H1 (cell line): ENCODE measurements around the gene SRRM3. TPM values are rescaled to one million over a fixed set of nuclear protein-coding genes. Genes with fewer than 3 reads are reported as not detected.

Experiments used
- CTCF ChIA-PET: fragments of 300-600 bp; sonication (Branson Sonifier 250); formaldehyde crosslinking; loops from one replicate; lab custom pipeline; 2021; ENCODE audit not compliant: partially characterized antibody; lab: Charles Lee
- POLR2A ChIA-PET: fragments of 300-600 bp; sonication (Branson Sonifier 250); formaldehyde crosslinking; loops from one replicate; lab custom pipeline; 2021; ENCODE audit warnings: inconsistent platforms; ENCODE audit not compliant: partially characterized antibody; lab: Charles Lee
- DNase-seq, 2 experiments: peaks; one replicate each; pipeline versions ENCODE4 v3.0.0 to v3.0.0-alpha.2; 2010 to 2022; ENCODE audit warnings: low spot score in 2 of 2, low read depth in 1 of 2, mixed read lengths in 1 of 2
- FAIRE-seq: peaks from 2 replicates; lab custom pipeline; 2011; peaks lifted over from hg19 to GRCh38; lab: Jason Lieb, UNC
- H2AFZ ChIP-seq: 2 replicates; pipeline ENCODE4 v1.8.1; 2012; ENCODE audit warnings: low read length, inconsistent platforms
- H2AK5ac ChIP-seq: 2 replicates; pipeline ENCODE4 v1.6.1; 2013; ENCODE audit warnings: low read depth, low read length
- H2BK120ac ChIP-seq: replicated peaks from 2 replicates; pipeline ENCODE3; 2013; ENCODE audit warnings: low read depth, low read length, inconsistent platforms
- H2BK12ac ChIP-seq: 2 replicates; pipeline ENCODE4 v1.6.1; 2013; ENCODE audit warnings: low read depth, low read length
- H2BK15ac ChIP-seq: 2 replicates; pipeline ENCODE4 v1.6.1; 2013; ENCODE audit warnings: low read length
- H2BK20ac ChIP-seq: 2 replicates; pipeline ENCODE4 v1.6.1; 2013; ENCODE audit warnings: low read length
- H2BK5ac ChIP-seq: 2 replicates; pipeline ENCODE4 v1.6.1; 2013; ENCODE audit warnings: low read depth, low read length
- H3K14ac ChIP-seq: 2 replicates; pipeline ENCODE4 v1.6.1; 2013; ENCODE audit warnings: inconsistent platforms; ENCODE audit not compliant: insufficient read length
- H3K18ac ChIP-seq: 2 replicates; pipeline ENCODE4 v1.6.1; 2013; ENCODE audit warnings: low read length; ENCODE audit errors: extremely low read depth
- H3K23ac ChIP-seq: 2 replicates; pipeline ENCODE4 v1.6.1; 2013; ENCODE audit warnings: inconsistent platforms; ENCODE audit not compliant: insufficient read length
- H3K23me2 ChIP-seq: 2 replicates; pipeline ENCODE4 v1.6.1; 2013; ENCODE audit warnings: low read depth, low read length
- H3K27ac ChIP-seq: 2 replicates; pipeline ENCODE4 v1.6.1; 2011; ENCODE audit warnings: low read depth, low read length, inconsistent platforms
- H3K27me3 ChIP-seq, 4 experiments: replicated peaks in 1 of 4; 1 replicate in 1 of 4; 2 replicates in 3 of 4; pipeline versions ENCODE4 v1.6.1 to v1.8.1; 2011 to 2013; ENCODE audit warnings: low read length in 3 of 4, mild to moderate bottlenecking in 3 of 4, inconsistent platforms in 2 of 4, mixed read lengths in 2 of 4, moderate library complexity in 1 of 4; ENCODE audit not compliant: control insufficient read depth in 3 of 4, insufficient read depth in 3 of 4; ENCODE audit errors: extremely low read depth in 1 of 4
- H3K36me3 ChIP-seq, 4 experiments: 2 replicates each; pipeline versions ENCODE4 v1.6.1 to v1.8.1; 2011 to 2013; ENCODE audit warnings: mild to moderate bottlenecking in 4 of 4, low read length in 3 of 4, moderate library complexity in 2 of 4, control low read depth in 1 of 4, inconsistent platforms in 1 of 4; ENCODE audit not compliant: insufficient read depth in 4 of 4, control insufficient read depth in 2 of 4
- H3K4ac ChIP-seq: replicated peaks from 2 replicates; pipeline ENCODE3; 2013; ENCODE audit warnings: low read length, low read depth, mixed read lengths, inconsistent platforms; ENCODE audit not compliant: insufficient read length
- H3K4me1 ChIP-seq, 4 experiments: replicated peaks in 1 of 4; 1 replicate in 1 of 4; 2 replicates in 3 of 4; pipeline versions ENCODE4 v1.6.1 to v1.8.1; 2011 to 2013; ENCODE audit warnings: low read length in 3 of 4, inconsistent platforms in 2 of 4, mixed read lengths in 1 of 4; ENCODE audit not compliant: insufficient read depth in 4 of 4, control insufficient read depth in 3 of 4
- H3K4me2 ChIP-seq, 2 experiments: 2 replicates each; pipeline versions ENCODE4 v1.6.1 to v1.8.1; 2011 to 2013; ENCODE audit warnings: low read depth in 2 of 2, low read length in 2 of 2, control low read depth in 1 of 2, inconsistent platforms in 1 of 2, mild to moderate bottlenecking in 1 of 2; ENCODE audit not compliant: insufficient read depth in 1 of 2
- H3K4me3 ChIP-seq, 4 experiments: fragments of 200-600, 300-600 bp in 1 of 4; sonication (generic), shearing (Covaris generic), sonication (Bioruptor Twin) in 1 of 4; 2 replicates each; pipeline versions ENCODE4 v1.5.1 to v1.8.1; 2011 to 2016; ENCODE audit warnings: low read length in 4 of 4, low read depth in 3 of 4, control low read depth in 2 of 4, inconsistent platforms in 2 of 4, mild to moderate bottlenecking in 2 of 4, mixed read lengths in 1 of 4, moderate library complexity in 1 of 4; ENCODE audit not compliant: insufficient read depth in 2 of 4; ENCODE audit errors: extremely low read depth in 1 of 4
- H3K56ac ChIP-seq: replicated peaks from 2 replicates; pipeline ENCODE3; 2013; ENCODE audit warnings: low read depth, mild to moderate bottlenecking, mixed read lengths, low read length, inconsistent platforms; ENCODE audit not compliant: insufficient read length
- H3K79me1 ChIP-seq: 2 replicates; pipeline ENCODE4 v1.6.1; 2013; ENCODE audit warnings: low read depth, low read length, control low read depth
- H3K79me2 ChIP-seq, 2 experiments: 2 replicates each; pipeline versions ENCODE4 v1.6.1 to v1.8.1; 2012 to 2013; ENCODE audit warnings: low read length in 2 of 2, mild to moderate bottlenecking in 2 of 2, inconsistent platforms in 1 of 2; ENCODE audit not compliant: insufficient read depth in 2 of 2, control insufficient read depth in 1 of 2
- H3K9ac ChIP-seq, 4 experiments: replicated peaks in 1 of 4; 1 replicate in 1 of 4; 2 replicates in 3 of 4; pipeline versions ENCODE4 v1.6.1 to v1.8.1; 2011 to 2013; ENCODE audit warnings: low read depth in 3 of 4, low read length in 3 of 4, control low read depth in 2 of 4, mild to moderate bottlenecking in 2 of 4, moderate library complexity in 2 of 4, inconsistent platforms in 1 of 4; ENCODE audit errors: extremely low read depth in 1 of 4
- H3K9me3 ChIP-seq, 2 experiments: 2 replicates each; pipeline versions ENCODE4 v1.6.1 to v1.8.1; 2012 to 2013; ENCODE audit warnings: mild to moderate bottlenecking in 2 of 2, moderate library complexity in 2 of 2, control low read depth in 1 of 2, inconsistent platforms in 1 of 2, low read depth in 1 of 2, low read length in 1 of 2, mixed read lengths in 1 of 2; ENCODE audit not compliant: insufficient read depth in 2 of 2
- H4K20me1 ChIP-seq, 2 experiments: replicated peaks in 1 of 2; 2 replicates each; pipeline versions ENCODE3 to v1.8.1; 2011 to 2013; ENCODE audit warnings: inconsistent platforms in 2 of 2, low read length in 2 of 2, mild to moderate bottlenecking in 1 of 2; ENCODE audit not compliant: insufficient read depth in 2 of 2, control insufficient read depth in 1 of 2
- H4K5ac ChIP-seq: 2 replicates; pipeline ENCODE4 v1.6.1; 2013; ENCODE audit warnings: low read length, low read depth, mixed read lengths, inconsistent platforms; ENCODE audit not compliant: insufficient read length
- H4K8ac ChIP-seq: 2 replicates; pipeline ENCODE4 v1.8.0; 2013; ENCODE audit warnings: mild to moderate bottlenecking, moderate library complexity, low read length, inconsistent platforms; ENCODE audit not compliant: insufficient read depth; ENCODE audit errors: extremely low read depth
- H4K91ac ChIP-seq: replicated peaks from 2 replicates; pipeline ENCODE3; 2013; ENCODE audit warnings: low read length, mixed read lengths, inconsistent platforms; ENCODE audit not compliant: insufficient read length
- CBX8 ChIP-seq: fragments of 300-800, 300-1000 bp; sonication (generic); IDR thresholded peaks from 2 replicates; pipeline ENCODE4 v1.7.1; 2016; ENCODE audit warnings: low read depth, low read length, borderline replicate concordance
- CTBP2 ChIP-seq: IDR thresholded peaks from 2 replicates; pipeline ENCODE4 v1.7.0; 2011; ENCODE audit warnings: borderline replicate concordance, mild to moderate bottlenecking, moderate library complexity, mixed read lengths, low read length; ENCODE audit not compliant: insufficient read depth, insufficient read length
- EGR1 ChIP-seq: IDR thresholded peaks from 2 replicates; pipeline ENCODE4 v1.6.1; 2011; ENCODE audit warnings: low read depth, low read length, borderline replicate concordance
- EP300 ChIP-seq, 2 experiments: IDR thresholded peaks; 1 replicate in 1 of 2; 2 replicates in 1 of 2; pipeline ENCODE4 v1.6.1; 2011 to 2012; ENCODE audit warnings: low read depth in 2 of 2, low read length in 2 of 2, mild to moderate bottlenecking in 2 of 2, borderline replicate concordance in 1 of 2, inconsistent platforms in 1 of 2, moderate library complexity in 1 of 2
- EZH2 ChIP-seq: fragments of 200-600 bp; sonication (generic); IDR thresholded peaks from 2 replicates; pipeline ENCODE4 v1.7.1; 2012; ENCODE audit warnings: low read depth, mild to moderate bottlenecking, moderate library complexity, low read length, inconsistent platforms; ENCODE audit not compliant: severe bottlenecking
- FOSL1 ChIP-seq: IDR thresholded peaks from 2 replicates; pipeline ENCODE4 v1.6.1; 2011; ENCODE audit warnings: mild to moderate bottlenecking, low read depth, low read length, moderate library complexity; ENCODE audit not compliant: insufficient read depth
- GTF2F1 ChIP-seq: IDR thresholded peaks from 2 replicates; pipeline ENCODE4 v1.6.1; 2012; ENCODE audit warnings: low read depth, low read length, improper control_type of control experiment, borderline replicate concordance
- PHF8 ChIP-seq: fragments of 200-600 bp; sonication (generic); conservative IDR thresholded peaks from 2 replicates; pipeline ENCODE4 v1.7.1; 2012; ENCODE audit warnings: low read depth, mild to moderate bottlenecking, inconsistent platforms, low read length, moderate library complexity
- WGBS, 2 experiments: shearing (Covaris generic) in 1 of 2; methylation state at CpG; one replicate each; pipeline versions ENCODE4 v1.1.6 to v1.1.7; 2013 to 2015; ENCODE audit warnings: low lambda C conversion rate in 2 of 2, mixed read lengths in 2 of 2, inconsistent platforms in 1 of 2, low coverage in 1 of 2, missing lambda C conversion rate in 1 of 2; ENCODE audit not compliant: insufficient replicate concordance in 2 of 2, insufficient coverage in 1 of 2, insufficient read length in 1 of 2; ENCODE audit errors: extremely low coverage in 1 of 2, missing lambda C conversion rate in 1 of 2; 5-methylcytosine and 5-hydroxymethylcytosine counted together
- polyA plus RNA-seq, 7 experiments: library from polyadenylated mRNA; depleted of rRNA in 3 of 7; stranded (reverse) in 5 of 7; unstranded in 2 of 7; fragments of >200 nt in 5 of 7; fragments of 200-250 nt in 2 of 7; gene quantifications; 1 replicate in 5 of 7; 2 replicates in 1 of 7; 4 replicates in 1 of 7; pipeline versions ENCODE4 v1.2.1 to v1.2.3, GENCODE V29; 2011 to 2013; ENCODE audit warnings: missing spikeins in 2 of 7, mixed read lengths in 2 of 7
- total RNA-seq: library from RNA; stranded (reverse); fragmentation: NEBNext Ultra II Directional; extraction: Animal tissue kit (Norgen Biotek cat#: 25700); gene quantifications from 2 replicates; pipeline ENCODE4 v1.2.1, GENCODE V29; 2021
- TF ChIP-seq, protein P1 (sequence below), 3 experiments: IDR thresholded peaks; 1 replicate in 2 of 3; 2 replicates in 1 of 3; pipeline versions ENCODE4 v1.5.1 to v1.6.1; 2011; ENCODE audit warnings: low read length in 3 of 3, mild to moderate bottlenecking in 3 of 3, inconsistent platforms in 2 of 3, low read depth in 1 of 3, moderate library complexity in 1 of 3; ENCODE audit not compliant: insufficient read depth in 1 of 3; ENCODE audit errors: control extremely low read depth in 1 of 3

SRRM3 gene
- total and polyA plus RNA-seq, 2 of the 8 experiments (the other 6 are each of a cell fraction or from before 2014, with no cell fraction given), result 10.4 to 17.4 TPM

DNA sequence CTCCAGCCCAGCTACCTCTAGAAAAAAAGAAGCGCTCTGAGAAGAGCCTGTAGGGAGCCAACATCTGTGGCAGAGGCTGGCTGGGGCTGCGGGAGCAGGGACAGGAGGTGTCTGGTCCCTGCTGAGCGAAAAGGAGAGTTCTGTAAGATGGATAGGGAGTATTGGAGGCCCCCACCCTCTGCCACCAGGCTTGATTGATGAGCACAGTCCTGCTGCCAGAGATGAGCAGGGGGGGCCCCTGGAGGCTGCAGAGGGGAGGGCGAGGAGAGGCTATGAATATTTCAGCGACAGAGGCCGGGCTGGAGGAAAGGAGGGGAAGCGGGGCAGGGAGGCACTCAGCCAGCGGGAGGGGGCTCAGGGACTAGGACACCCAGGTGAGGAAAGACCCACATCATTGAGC is 56.3 kb downstream of the SRRM3 start:
- no peak overlapping the region; the same call in 1 of the 2 replicates for H3K18ac ChIP-seq
- peaks cover 4% of the 10 kb centered on the region; the same call in 1 of the 2 replicates for H3K23me2 ChIP-seq
- no peak overlapping the region for H2AFZ ChIP-seq
- ChIA-PET CTCF (interaction anchor here (0.7 to 1.5 kb wide), 13 partner anchors 19 to 189 kb away, joined by 3 to 6 read pairs (median 4); no protein-coding TSS in a partner anchor), POLR2A (interaction anchor here (0.6 to 2.2 kb wide), 5 partner anchors 11 to 37 kb away, joined by 3 to 8 read pairs (median 5); no protein-coding TSS in a partner anchor)
- 79% methylated on average over 8 of the region's 8 CpGs; no CpG with 5 or more reads in 1 of the 2 experiments for WGBS, 2 experiments
- H3K14ac ChIP-seq, result no peak overlapping the region
- no peak overlapping the region for H2AK5ac ChIP-seq
- H3K79me1 ChIP-seq, result no peaks in the 10 kb centered on the region; the same call in 1 of the 2 replicates
- no peak overlapping the region for H4K5ac ChIP-seq
- no peaks in the 10 kb centered on the region for H3K79me2 ChIP-seq
- no peak overlapping the region for H3K23ac ChIP-seq
- H2BK120ac ChIP-seq, result no peak overlapping the region
- H2BK20ac ChIP-seq, result no peak overlapping the region
- H4K91ac ChIP-seq, result no peak overlapping the region
- no peak for FAIRE-seq
- no peak overlapping the region for H3K56ac ChIP-seq
- no peak overlapping the region for H3K4ac ChIP-seq
- DNase-seq, result no peak
- H3K27ac ChIP-seq, result no peak overlapping the region
- H2BK5ac ChIP-seq, result no peak overlapping the region
- no peaks in the 10 kb centered on the region for H3K9me3 ChIP-seq
- no peak overlapping the region for H2BK15ac ChIP-seq
- H4K8ac ChIP-seq, result no peak overlapping the region; the same call in 1 of the 2 replicates
- H4K20me1 ChIP-seq, result no peaks in the 10 kb centered on the region
- no peak overlapping the region for H3K4me3 ChIP-seq
- peaks cover 3 to 29% (median 17%) of the 10 kb centered on the region in 4 experiments for H3K4me1 ChIP-seq
- H3K4me2 ChIP-seq, result no peak overlapping the region
- H3K36me3 ChIP-seq, result peaks cover 0 to 3% (median 0%) of the 10 kb centered on the region in 4 experiments; a peak in 2 of 8 replicates
- H3K27me3 ChIP-seq, result no peaks in the 10 kb centered on the region
- H2BK12ac ChIP-seq, result no peak overlapping the region
- H3K9ac ChIP-seq, result no peak overlapping the region
- TF ChIP-seq PHF8 (no peak), EGR1 (no peak), CTBP2 (no peak), EZH2 (no peak), EP300 (IDR thresholded peaks at IDR 0.05; ENCODE audit: borderline replicate concordance in 1 of 2, low read depth in 2 of 2, low read length in 2 of 2) (no peak), GTF2F1 (no peak), FOSL1 (no peak), CBX8 (no peak)
- TF ChIP-seq, protein P1, sequence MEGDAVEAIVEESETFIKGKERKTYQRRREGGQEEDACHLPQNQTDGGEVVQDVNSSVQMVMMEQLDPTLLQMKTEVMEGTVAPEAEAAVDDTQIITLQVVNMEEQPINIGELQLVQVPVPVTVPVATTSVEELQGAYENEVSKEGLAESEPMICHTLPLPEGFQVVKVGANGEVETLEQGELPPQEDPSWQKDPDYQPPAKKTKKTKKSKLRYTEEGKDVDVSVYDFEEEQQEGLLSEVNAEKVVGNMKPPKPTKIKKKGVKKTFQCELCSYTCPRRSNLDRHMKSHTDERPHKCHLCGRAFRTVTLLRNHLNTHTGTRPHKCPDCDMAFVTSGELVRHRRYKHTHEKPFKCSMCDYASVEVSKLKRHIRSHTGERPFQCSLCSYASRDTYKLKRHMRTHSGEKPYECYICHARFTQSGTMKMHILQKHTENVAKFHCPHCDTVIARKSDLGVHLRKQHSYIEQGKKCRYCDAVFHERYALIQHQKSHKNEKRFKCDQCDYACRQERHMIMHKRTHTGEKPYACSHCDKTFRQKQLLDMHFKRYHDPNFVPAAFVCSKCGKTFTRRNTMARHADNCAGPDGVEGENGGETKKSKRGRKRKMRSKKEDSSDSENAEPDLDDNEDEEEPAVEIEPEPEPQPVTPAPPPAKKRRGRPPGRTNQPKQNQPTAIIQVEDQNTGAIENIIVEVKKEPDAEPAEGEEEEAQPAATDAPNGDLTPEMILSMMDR (IDR thresholded peaks at IDR 0.05; ENCODE audit: control extremely low read depth in 1 of 3, insufficient read depth in 1 of 3, low read depth in 1 of 3, low read length in 3 of 3), result peak in 2 of 3 experiments; percentile 24 to 25; a peak in 2 of 4 replicates
